T follicular helper cell (primary cell): Measurements from ENCODE around the gene TBPL2.
"Not testable (repeated sequence)": the region's sequence is repeated elsewhere in the genome, so short reads cannot be mapped to it uniquely, and the experiment has no call there.

Experiments used
- DNase-seq: peaks from one replicate; pipeline ENCODE4 v3.0.0-alpha.2; 2020; ENCODE audit warnings: low read depth
- total RNA-seq, 2 experiments: gene quantifications; one replicate each; lab custom pipeline; 2026; lab: John Stamatoyannopoulos, UW

TBPL2 gene
- total RNA-seq, result 0 to 0.06 reads per million in 2 experiments

DNA sequence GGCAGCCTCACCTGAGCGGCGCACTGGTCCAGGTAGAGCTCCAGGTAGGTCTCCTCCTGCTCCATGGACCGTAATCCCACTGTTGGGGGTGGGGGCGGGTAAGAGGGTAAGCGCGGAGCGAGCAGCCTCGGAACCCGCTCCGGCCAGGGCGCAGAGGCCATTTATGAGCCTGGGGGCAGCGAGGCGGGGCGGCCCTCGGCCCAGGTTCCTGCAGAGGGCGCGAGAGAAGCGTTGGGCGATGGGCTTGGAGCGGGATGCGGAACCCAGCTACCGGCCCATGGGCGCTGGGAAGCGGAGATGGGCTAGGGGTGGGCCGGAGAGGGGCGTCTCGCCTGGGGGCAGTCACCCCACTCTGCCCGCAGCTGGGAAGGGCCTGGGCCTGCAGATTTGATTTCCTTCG is at the start of gene TBPL2:
Gene TBPL2, minus strand, starts transcription at position 232 of the 400 bp plus-strand sequence. Its CDS starts 167 bp downstream, at position 65.
- DNase-seq, result no peak

- DNase-seq, result no peak
These were observed 47.8 kb upstream of the TBPL2 start for GRCh38 chr14:55488204-55488603.

- no peak for DNase-seq
These were observed 42.7 kb upstream of the TBPL2 start for GRCh38 chr14:55482936-55483605.

- DNase-seq, result no peak
These were observed 41.4 kb upstream of the TBPL2 start for GRCh38 chr14:55481769-55482168.

DNA sequence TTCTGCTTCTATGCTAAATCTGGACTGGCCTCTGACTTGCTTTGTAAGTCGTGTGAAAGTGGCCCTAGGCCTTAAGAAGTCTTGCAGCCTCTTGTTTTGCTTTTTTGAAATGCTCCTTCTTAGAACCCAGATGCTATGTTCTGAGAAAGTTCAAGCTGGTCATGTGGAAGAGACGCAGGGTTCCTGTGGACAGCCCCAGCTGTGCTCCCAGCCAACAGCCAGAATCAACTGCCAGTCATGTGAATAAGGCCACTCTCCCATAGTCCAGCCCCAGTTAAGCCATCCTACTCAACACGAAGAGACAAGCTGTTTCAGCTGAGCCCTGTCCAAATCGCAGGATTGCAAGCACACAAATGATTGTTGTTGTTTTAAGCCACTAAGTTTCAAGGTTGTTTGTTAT is 37.3 kb upstream of the TBPL2 start:
- DNase-seq, result no peak

DNA sequence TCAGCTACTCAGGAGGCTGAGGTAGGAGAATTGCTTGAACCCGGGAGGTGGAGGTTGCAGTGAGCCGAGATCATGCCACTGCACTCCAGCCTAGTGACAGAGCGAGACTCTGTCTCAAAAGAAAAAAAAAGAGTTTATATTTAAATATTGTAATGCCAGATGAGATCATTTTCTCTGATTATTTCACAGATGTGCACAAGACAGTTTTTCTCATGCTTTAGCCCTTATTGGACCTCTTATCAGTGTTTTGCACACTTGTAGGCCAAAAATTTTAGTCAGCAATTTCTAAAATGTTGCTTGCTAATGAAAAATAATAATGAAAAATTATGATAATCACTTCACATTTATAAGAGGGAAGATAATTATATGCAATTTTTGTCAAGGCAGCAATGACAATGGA is 36.0 kb upstream of the TBPL2 start:
- not testable (repeated sequence) for DNase-seq

GRCh38 chr14:55473786-55474185 is 33.4 kb upstream of the TBPL2 start:
- DNase-seq, result no peak

GRCh38 chr14:55470025-55470424 is 29.6 kb upstream of the TBPL2 start:
- DNase-seq, result no peak

GRCh38 chr14:55467307-55467706 is 26.9 kb upstream of the TBPL2 start:
- no peak for DNase-seq

- DNase-seq, result no peak
These were observed 18.5 kb upstream of the TBPL2 start for GRCh38 chr14:55458800-55459515.

DNA sequence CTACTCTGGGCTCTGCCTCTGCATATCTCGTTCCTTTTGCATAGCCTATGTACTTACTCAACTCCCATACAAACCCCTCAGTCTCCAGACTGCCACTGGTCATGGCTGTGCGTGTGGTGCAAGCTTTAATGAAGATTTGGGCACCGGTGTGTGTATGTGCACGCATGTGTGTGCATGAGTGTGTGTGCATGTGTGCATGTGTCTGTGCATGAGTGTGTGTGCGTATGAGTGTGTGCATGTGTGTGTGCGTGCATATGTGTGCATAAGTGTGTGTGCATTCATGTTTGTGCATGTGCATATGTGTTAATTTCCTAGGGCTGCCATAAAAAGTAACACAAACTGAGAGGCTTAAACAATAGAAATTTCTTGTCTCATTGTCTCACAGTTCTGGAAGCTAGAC is 17.1 kb upstream of the TBPL2 start:
- DNase-seq, result no peak

GRCh38 chr14:55456411-55456810 is 16.0 kb upstream of the TBPL2 start:
- not testable (repeated sequence) for DNase-seq

DNA sequence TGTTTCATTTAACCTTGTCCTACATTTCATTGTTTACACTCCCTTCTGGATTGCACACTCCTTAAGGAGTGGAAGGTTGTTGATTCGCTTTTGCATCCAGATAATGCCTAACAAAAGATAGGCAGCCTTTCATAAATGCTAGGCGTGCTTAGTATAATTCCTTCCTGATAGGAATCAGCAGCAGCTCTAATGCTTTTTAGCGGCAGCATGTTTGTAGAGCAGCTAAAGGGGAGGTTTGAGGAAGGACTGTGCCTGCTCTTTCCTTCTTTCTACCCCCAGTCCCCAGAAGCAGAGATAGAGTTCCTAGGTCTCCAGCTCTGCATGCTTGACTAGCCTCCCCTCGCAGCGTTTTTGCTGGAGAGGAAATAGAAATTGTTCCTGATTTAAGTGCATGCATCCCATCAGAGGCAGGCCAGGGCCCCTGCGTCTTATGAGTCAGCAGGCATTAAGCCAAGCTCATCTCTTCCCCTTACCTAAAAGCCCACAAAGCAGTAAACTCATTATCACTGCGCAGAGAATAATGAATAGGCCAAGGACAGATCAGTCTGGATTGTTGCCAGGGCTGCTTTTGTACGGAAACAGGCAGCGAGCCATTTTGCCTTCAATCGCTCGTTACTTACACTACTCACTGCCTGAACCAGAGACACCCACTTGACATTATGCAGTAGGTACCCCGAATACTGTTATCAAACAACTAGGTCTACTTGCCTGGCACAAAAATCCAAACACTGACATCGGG is 14.0 kb upstream of the TBPL2 start:
- no peak for DNase-seq

GRCh38 chr14:55451950-55452349 is 11.5 kb upstream of the TBPL2 start:
- DNase-seq, result no peak

DNA sequence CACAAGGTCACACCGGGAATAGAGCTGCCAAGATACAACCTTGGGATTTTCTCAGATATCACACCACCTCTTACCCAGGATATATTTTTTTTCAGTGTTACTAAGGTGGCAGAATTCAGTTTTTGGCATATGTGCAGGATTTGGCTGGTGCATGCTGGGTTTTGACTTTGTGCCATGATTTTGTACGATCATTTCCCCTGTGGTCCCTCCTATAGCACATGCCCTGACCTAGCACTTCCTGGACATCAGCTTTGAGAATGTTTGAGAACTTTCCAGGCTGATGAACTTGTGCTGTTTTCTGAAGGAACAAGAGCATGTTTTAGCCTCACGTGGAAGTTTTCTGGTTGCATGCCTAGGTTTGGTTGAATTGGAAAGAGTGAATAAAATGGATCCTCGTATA is 11.0 kb upstream of the TBPL2 start:
- no peak for DNase-seq

DNA sequence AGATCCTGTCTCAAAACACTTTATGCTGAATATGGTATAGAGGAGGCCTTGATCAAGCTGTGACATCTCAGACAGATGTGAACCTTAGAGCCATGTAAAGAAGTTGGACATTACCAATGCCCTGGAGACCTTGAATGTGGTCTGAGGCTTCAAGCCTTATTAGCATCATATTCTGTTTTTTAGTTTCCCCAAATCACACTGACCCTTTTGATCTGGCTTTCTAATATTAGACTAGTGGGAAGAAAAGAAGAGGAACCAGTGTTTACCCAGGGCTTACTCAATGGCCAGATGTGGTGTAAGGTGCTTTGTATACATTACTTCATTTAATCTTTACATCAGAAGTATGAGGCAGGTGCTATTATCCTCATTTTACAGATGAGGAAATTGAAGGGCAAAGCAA is 10.6 kb upstream of the TBPL2 start:
- DNase-seq, result no peak

- no peak for DNase-seq
These were observed 10.1 kb upstream of the TBPL2 start for GRCh38 chr14:55450539-55450938.

- DNase-seq, result no peak
These were observed 9.7 kb upstream of the TBPL2 start for GRCh38 chr14:55450124-55450523.

DNA sequence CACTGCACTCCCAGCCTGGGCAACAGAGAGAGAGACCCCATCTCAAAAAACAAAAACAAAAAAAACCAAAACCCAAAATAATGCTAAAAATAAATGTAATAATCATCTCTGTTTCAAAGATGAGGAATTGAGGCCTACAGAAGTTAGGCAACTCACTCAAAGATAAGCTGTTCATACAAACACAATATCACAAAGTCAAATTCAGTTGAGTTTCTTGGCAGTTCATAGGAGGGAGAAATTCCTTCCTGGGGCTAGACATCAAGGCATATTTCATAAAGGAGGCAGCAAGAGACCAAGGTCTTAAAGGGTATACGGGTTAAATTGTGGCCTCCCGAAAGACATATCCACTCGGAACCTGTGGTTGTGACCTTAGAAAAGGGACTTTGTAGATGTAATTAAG is 8.7 kb upstream of the TBPL2 start:
- no peak for DNase-seq

- no peak for DNase-seq
These were observed 7.8 kb upstream of the TBPL2 start for GRCh38 chr14:55448141-55448614.

DNA sequence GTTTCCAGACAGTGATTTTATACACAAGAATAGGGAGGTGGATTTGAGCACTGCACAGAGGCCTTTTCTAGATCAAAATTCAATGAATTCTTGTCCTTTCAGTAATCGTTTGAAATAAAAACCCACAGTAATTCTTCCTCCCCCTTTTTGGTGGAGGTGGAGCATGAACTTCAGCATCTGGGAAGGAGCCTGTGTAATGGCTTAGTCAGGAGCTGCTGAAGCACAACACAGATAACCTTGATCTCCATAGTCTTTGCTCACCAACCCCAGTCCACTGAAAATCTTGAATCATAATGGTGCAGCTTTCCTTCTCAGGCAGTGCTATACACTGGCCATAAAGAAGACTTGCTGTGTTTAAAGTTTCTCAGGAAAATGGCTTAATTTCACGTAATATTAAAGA is 6.4 kb upstream of the TBPL2 start:
- no peak for DNase-seq

GRCh38 chr14:55446127-55446736 is 5.8 kb upstream of the TBPL2 start:
- DNase-seq, result peak; percentile 25
